Skin of body (tissue), 2 donors: Measurements from ENCODE around the gene C1orf52. TPM values are rescaled to one million over a fixed set of nuclear protein-coding genes. Genes with fewer than 3 reads are reported as not detected.
"Not testable (repeated sequence)": the region's sequence is repeated elsewhere in the genome, so short reads cannot be mapped to it uniquely, and the experiment has no call there.

Experiments used
- DNase-seq: peaks from one replicate; lab custom pipeline; 2025; lab: John Stamatoyannopoulos, UW
- total RNA-seq: library from RNA; depleted of rRNA; stranded (reverse); fragments of >200 nt; gene quantifications from one replicate; pipeline ENCODE4 v1.2.3, GENCODE V29; 2014

C1orf52 gene
- total RNA-seq, 1 donor from 2014 or later, result 23.4 TPM

DNA sequence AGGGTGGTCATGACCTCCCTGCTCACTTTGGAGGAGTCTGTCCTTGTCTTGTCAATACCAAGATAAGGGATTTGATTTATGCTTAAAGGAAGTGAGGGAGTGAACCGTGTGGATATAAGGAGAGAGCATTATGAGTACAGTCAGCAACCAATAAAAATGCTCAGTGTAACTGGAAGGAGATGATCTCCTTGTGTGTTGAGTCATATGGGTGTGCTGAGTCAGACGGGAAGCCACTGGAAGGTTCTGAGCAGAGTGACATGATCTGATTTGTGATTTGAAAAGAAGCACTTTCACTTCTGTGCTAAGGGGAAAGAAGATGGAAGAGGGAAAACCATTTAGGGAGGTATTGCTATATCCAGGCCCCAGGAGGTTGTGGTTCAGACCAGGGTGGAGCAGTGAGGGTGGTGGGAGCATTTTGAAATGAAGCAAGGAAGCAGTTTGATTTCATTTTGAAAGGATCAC, 19.4 kb upstream of the C1orf52 start:
- no peak for DNase-seq

DNA sequence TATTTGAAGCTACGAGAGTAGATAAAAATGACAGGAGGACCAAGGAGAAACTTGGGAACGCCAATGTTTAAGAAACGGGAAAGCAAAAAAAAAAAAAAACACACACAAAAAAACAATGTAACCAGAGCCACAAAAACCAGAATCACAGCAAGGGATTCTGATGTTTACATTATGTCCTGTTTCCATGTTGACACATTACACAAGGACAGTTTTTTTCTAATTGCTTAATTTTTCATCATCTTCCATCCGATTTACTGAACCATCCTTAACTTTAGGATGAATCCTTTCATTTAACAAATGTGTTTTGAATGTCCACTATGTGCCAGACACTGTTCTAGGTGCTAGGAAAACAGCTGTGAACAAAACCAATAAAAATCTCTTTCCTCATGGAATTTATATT, 18.3 kb upstream of the C1orf52 start:
- DNase-seq, result no peak

DNA sequence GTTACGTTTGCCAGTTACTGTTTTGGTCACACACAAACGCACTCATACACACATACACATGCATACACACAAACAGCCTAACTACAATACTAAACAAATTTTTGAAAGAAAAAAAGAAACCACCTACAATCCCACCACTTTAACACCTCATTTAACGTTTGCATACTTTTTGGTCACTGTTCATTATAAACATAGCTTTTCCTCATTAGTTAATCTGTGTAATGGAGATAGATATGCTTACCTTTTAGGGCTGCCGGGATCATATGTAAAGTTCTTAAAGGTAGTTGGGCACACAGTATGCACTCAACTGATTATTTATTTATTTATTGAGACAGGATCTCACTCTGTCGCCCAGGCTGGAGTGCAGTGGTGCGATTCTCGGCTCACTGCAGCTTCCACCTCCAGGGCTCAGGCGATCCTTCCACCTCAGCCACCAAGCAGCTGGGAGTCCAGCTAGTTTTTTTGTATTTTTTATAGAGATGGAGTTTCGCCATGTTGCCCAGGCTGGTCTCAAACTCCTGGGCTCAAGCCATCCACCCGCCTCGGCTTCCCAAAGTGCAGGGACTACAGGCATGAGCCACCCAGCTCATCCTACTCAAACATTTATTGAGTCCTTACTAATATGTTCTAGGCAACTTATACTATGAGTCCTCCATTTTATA, 17.6 kb upstream of the C1orf52 start:
- DNase-seq, result no peak

DNA sequence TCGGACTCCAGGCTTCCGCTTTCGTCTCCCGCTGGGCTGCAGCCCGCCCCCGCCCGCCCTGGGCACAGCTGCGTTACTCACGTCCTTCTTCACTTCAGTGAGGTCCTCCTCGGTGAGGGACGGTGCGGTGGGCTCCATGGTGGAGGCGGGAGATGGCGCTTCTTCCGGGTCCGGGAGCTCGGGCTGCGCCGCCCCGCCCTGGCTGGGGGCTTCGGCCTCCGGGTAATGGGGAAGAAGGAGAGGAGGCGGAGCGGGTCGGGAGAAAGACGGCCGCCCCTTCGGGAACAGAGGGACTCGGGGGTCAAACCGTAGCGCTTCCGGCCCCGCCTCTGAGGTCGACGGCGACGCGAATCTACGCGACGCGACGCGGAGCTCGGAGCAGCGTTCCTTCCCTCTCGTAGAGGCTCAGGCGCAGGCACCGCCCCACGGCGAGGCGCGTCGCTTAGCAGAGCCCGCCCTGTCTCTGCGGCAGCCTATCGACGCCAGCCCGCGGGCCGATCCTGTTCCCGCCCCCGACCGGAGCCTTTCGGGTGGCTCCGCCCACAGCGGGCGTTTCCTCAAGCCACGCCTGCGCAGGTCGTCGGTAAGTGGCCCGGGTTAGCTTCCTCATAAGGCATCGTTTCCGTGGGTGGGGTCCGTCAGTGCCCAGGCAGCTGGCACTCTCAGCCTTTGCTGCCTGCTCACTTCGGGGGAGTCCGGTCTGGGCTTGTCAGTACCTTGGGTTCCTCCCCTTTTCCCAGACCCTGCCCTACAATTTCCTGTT, 16.9 kb upstream of the C1orf52 start, which contains the start of gene BCL10:
Gene BCL10, minus strand, starts transcription at position 418 of the 763 bp plus-strand sequence. Its CDS starts 280 bp downstream, at position 138.
- peak; percentile 99 for DNase-seq

DNA sequence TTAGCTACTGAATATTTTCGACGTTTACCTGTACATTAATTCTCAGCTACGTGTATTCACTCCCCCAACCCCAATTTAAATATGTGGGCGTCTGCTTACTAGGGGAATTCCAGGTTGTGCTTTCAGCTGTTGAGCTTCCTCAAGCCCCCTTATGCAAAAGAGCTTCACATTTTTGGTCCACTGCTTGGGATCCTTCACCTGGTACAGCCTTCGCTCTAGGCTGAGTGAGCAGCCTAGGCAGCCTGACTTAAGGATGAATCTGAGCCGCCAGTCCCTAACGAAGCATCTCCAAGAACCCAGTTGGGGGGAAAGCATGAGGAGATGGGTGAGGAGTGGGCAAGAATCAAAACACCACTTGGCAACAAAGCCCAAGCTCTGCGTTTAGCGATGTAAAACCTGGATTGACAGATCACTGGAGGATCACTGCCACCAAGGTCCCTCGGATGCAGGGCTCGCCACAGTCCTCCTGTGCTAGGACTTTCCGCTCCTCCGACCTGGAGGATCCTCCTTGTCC, 16.3 kb upstream of the C1orf52 start:
- DNase-seq, result peak; percentile 42

DNA sequence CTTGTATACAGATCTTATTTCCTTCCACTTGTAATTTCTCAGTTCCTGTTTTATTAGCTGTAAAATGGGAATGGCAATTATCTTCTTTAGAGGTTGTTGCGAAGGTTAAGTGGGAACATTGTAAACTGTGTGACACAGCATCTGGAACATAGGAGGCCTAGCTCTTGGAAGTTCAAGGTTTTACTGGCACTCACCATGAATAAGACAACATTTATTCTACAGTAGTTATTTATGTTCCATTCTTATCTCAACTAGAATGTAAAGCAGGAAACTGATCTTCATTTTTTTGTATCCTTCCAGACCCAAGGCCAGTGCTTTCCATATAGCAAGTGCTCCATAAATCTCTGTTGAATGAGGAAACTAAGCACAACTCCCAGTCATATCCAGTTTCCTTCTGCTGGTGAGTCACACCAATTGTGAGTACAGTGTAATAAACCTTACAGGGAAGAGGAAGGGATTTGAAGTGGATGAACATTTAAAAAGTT, 15.5 kb upstream of the C1orf52 start:
- peak; percentile 18 for DNase-seq

DNA sequence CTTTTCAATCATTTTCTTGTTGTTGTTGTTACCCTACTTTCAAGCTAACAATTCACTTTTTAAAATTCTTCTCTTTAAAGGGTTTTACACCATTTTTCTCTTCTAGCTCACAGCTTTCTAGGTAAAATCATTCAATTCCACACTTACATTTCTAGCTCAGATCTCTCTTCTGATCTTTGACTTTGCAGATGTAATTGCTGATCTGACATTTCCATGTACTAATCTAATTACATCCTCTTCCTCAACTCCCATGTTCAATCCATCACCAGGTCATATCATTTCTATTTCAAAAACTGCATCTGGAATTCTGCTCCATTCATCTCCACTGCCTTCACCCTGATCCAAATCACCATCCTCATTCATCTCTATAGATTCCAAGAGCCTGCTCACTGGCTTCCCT, 13.9 kb upstream of the C1orf52 start:
- DNase-seq, result no peak

DNA sequence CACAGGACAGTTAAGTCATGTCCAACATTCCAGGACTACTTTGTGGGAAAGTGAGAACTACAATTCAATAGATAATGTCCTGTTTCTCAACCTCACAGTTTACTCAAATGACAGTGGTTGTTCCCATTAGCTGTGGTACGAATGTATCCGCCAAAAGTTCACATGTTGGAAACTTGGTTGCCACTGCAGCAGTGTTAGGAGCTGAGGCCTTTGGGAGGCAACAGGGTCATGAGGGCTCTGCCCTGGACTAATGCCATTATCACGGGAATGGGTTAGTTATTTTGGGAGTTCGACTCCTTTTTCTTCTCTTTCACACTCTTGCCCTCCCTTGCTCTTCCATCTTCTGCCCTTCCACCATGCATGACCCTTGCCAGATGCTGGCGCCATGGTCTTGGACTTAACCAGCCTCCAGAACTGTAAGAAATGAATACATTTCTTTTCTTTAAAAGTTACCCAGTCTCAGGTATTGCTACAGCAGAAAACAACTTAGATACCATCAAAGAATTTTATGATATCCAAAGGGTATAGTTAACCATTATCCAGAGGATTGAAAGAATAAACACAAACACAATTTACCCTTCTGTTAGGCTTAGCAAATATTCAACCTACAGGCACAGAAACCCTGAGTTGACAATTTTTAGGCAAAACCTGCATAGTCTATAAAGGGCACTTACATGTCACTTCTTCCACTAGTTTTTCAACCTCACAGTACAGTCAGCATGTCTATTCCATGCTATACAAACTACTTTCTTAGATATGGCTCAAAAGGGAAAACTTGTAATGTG, 9.5 kb upstream of the C1orf52 start:
- DNase-seq, result no peak

DNA sequence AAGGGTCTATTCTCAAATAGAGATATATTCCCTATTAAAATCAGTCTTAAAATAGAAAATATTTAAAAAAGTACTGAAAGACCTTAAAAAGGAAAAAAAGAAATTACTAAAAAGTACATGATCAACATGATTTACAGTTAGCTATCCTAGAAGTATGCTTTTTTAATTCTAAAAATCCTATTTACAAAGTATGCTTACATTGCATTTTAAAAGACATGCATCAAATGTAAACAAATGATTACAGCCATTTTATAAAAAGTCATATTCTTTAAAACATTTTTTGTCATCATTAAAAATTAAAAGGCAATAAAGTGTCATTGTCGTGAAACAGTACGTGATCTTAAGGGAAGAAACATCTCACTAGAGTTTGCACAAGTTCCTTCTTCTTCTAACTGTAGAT, 7.9 kb upstream of the C1orf52 start:
- no peak for DNase-seq

DNA sequence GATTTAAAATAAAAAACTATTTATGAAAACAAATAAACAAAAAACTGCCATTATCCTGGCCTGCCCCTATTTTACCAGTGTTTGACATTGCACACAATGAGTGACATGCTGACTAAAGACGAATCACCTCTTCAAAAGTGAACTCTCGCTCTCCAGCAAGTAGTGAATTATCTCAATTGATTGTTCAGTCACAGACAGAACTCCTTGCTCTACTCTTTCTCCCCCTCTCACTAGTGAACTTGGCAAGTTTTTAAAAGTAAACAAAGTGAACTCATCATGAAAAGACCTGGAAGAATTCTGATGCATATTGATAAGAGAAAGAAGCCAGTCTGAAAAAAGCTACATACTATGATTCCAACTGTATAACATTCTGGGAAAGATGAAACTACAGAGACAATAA, 4.7 kb upstream of the C1orf52 start:
- no peak for DNase-seq

DNA sequence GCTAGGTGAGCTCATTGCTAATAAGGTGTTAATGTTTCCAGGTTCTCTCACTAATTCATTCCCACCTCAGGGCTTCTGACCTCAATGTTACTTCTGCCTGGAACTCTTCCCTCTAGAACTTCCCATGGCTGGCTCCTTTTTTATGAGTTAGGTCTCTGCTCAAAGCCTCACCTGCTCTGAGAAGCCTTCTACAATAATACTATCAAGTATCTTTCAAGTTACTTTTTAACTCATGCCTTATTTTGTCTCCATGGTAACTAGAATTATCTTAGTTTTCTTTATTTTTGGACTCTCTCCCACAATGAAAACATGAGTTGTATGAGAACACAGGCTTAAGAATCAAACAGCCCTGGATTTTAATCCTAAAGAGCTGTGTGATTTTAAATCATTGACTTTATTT, 3.5 kb upstream of the C1orf52 start:
- DNase-seq, result no peak

DNA sequence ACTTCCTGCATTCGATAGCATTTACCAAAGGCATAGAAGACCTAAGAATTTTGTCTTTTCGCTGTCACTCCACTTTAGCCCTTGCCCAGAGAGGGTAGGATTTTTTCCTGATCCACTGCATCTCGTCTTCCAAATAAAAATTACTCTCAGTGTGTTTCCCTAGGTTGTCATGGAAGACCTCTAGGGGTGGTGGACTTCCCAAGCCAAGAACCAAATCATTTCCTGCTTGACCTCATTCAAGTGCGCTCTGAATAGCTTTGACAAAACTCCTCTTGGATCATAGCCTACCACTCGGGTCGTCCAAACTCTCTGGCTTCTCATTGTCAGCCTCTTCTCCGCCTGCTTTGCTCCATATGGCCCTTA, 431 bp upstream of the C1orf52 start:
- peak; percentile 96 for DNase-seq

DNA sequence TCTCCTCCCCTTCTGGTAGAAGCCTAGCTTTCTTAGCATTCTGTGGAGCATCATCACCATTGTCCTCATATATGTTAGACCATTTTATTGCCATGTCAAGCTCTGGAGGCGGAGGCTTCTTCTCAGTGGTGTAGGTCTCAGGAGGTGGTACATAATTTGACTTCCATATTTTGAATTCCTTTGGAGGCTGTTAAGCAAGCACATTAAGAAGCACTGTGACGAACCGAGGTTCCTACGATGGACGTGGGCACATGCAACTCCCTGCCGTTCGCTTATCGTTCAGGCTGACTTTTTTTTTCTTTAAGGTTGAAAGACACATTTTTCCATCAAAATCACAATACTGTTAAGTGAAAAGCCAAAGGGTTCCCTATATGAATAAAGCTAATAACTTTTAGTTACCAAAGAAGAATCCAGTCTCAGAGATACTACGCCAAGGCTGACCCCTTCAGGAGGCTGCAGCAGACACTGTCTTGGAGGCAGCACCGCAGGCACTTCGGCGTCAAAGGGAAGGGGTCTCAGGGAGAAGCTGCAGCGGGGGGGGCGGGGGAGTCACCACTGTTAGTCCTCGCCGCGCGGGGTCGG, 835 bp downstream of the C1orf52 start:
- no peak for DNase-seq

DNA sequence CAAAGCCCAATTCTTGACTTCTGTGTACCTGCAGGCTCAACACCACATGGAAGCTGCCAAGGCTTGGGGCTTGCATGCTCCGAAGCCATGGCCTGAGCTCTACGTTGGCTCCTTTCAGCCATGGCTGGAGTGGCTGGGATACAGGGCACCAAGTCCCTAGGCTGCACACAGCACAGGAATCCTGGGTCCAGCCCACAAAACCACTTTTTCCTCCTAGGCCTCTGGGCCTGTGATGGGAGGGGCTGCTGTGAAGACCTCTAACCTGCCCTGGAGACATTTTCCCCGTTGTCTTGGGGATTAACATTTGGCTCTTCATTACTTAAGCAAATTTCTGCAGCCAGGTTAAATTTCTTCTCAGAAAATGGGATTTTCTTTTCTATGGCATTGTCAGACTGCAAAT, 10.4 kb downstream of the C1orf52 start:
- DNase-seq, result not testable (repeated sequence)

DNA sequence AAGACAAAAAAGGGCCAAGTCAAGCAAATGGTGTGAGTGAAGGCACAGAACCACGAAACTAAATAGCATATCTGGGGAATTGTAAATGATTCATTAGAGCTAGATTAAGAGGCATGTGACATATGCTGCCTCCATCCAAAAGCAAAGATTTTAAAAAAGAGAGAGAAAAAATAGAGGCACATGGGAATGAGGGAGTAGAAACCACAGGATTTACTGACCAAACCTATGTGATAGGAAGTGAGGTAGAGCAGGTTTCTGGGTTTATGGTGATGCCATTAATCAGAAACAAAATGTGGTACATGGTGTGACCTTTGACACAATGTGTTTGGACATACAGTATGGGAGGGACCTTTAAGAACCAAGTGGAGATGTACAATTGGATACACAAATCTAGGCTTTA, 13.6 kb downstream of the C1orf52 start:
- no peak for DNase-seq

DNA sequence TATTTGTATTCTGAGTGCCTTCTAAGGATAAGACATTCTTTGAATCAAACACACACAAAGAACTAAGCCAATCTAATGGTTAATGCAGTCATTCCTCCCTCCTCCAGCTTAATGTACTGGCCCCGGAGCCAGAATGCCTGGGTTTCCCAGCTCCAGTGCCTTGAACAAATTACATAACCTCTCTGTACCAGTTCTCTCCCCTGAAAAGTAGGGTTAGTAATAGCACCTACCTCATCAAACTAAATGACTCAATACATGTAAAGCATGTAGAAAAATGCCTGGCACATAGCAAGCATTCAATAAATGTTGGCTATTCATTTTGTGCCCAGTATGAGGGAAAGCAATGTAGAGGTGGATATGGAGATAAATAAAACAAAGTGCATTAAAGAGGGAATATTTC, 14.0 kb downstream of the C1orf52 start:
- no peak for DNase-seq

DNA sequence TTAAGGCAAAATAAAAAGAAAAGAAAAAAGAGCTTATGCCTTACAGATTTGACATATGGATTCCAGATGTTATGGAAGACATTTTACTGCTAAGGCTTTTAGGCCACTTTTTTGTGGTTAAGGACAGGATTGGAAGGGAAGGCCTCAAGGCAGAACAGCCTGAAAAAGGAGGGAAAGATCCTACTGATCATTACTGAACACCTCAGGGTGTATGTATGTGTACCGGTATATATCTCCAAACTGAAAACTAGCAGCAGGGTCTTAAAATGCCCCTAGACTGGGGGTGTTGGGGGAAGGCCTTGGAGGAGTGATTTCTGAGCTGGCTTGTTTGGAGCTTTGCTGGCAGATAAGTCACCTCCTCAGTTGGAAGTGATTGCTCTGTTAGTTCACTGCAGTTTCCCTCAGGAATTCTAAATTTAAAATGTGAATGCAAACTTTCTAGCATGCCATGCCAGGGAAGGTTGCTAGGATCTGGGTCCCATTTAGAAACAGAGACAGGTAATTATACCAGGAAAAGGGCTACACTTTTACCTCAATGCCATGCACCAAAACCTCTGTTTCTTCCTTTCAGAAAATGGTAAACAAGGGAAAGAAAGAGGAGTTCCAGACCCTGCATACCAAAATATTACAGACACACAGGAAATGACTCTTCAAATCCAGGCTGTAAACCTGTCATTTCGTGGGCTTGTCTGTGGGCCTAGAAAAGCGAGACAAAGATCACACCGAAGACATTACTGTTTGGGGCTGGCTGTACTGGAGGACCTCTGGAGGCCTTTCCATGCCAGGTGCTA, 15.0 kb downstream of the C1orf52 start:
- DNase-seq, result peak; percentile 93

DNA sequence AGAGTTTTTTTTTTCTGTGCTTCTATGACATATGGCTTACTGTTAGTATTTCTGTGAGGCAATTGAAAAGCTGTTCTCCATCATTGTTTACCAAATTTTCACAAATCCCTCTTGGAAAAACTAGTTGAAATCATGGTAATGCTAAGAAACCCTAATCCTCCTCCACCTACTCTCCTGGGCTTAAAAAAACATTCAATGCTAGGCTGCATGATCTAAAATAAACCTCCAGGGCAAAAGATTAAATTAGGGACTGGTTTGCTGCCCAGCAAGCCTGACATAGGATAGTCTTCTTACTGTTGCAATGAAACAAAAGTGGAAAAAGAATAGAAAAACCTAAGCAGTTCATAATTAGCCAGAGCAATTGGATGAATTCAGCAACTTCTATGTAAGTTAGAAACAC, 16.1 kb downstream of the C1orf52 start:
- DNase-seq, result peak; percentile 49

DNA sequence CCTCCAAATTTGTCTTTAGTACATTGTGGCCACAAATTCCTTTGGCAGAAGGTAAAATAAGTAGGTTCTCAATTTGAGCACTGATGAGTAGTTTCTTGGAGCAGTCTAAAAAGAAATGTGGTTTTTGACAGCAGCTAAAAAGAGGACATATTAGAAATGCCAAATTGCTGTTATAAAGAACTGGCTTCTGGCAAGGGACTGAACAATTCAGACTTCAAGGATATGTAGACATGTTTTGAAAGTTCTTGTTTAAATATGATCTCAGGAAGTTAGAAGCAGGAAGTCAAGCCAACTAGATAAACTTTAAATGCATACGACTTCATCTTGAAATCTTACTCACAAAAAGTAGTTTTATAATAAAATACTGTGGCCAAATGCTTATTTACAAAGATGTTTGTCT, 18.8 kb downstream of the C1orf52 start:
- DNase-seq, result peak; percentile 21

DNA sequence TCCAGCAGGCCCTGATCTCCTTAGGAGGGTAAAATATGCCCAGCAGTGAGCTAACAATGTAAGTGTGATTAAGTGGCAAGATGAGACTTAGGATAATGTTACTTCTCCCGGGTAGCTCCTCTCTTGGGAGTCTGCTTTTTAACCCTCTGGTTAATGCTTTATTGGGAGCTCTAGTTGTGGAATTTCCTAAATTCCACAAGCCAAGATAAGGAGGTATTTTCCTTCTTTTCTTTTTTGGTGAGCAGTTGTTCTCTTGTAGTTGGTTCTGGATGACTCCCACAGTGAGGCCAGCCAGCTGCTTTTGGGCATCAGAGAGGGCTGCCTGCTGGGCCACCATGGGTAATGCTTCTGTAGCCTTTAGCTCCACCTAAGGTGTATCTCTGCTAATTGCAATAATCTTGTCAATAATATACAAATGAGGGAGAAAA, 19.3 kb downstream of the C1orf52 start:
- no peak for DNase-seq

DNA sequence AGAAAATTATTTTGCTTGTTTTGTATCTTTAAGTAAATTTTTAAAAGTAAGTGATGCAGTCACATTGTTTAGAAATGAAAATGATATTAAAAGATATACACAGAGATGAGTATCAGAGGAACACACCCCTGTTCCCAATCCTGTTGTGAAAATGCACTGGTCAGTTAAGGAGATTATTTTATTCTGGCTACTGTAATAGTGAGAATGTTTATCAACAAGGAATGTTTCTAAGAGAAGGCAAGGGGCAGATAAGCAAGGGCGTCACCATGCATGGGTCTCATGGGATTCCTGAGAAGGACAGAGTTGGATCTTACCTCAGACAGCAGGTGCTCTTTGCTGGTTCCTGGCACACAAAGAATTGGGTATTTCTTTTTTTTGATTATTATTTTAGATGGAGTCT, 21.8 kb downstream of the C1orf52 start:
- no peak for DNase-seq
